ENCODE data around the gene DVL3. TPM values are rescaled to one million over a fixed set of nuclear protein-coding genes. Genes with fewer than 3 reads are reported as not detected.

DVL3 gene
- total and polyA plus RNA-seq, 10 of the 15 experiments (the other 5 are each of a cell fraction or from before 2014, with no cell fraction given): 2.2 to 39.7 (median 14.5) TPM

DNA sequence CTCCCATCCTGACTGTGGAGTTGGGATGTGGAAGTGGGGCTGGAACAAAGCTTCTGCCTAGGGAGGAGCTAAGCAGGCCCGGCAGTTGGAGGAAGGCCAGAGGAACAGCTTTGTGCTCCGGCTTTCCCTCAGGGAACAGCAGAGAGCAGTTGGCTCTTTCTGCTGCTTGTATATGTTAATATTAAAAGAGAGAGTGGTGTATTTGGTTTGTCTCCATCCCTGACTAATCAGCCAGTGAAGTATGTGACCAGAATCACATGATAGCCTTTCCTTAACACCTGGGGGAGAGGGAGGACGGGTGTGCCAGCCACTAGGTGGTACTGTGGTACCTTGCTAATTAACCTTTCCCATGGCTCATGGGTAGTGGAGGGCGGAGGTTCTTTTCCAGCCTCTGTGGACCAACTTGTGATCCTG, 10.1 kb upstream of the DVL3 start:
- DNase-seq (ENCODE audit: low read depth, low spot score): no peak
- H4K20me1 ChIP-seq (ENCODE audit: control insufficient read depth, insufficient read depth): no peaks in the 10 kb centered on the region
- H3K4me1 ChIP-seq (ENCODE audit: control insufficient read depth, insufficient read depth, low read length): no peaks in the 10 kb centered on the region; the same call in 1 of the 2 replicates
- H3K36me3 ChIP-seq (ENCODE audit: control insufficient read depth in 2 of 2, insufficient read depth in 2 of 2, low read length in 1 of 2): peaks cover 27 to 34% of the 10 kb centered on the region in 2 experiments
- 63% methylated on average over 4 of the region's 4 CpGs for whole genome bisulfite sequencing (ENCODE audit: insufficient coverage, insufficient replicate concordance, low lambda C conversion rate, missing lambda C conversion rate)
- ChIA-PET CTCF (interaction anchor here (0.6 to 2.0 kb wide), 8 partner anchors 11 to 743 kb away, joined by 3 to 8 read pairs (median 4); partner anchors contain the start of genes ABCC5, EEF1AKMT4 and EIF2B5), SMC1A (ENCODE audit: uncharacterized antibody, unreplicated experiment) (interaction anchor here (0.8 to 1.5 kb wide), 5 partner anchors 8 to 250 kb away, joined by 3 to 4 read pairs (median 3); partner anchors contain the start of gene ABCF3), POLR2A (no interaction called here), RAD21 (ENCODE audit: unreplicated experiment) (interaction anchor here (0.6 to 1.6 kb wide), 3 partner anchors 29 to 83 kb away, joined by 3 to 5 read pairs (median 3); no protein-coding TSS in a partner anchor)
- no peaks in the 10 kb centered on the region for H3K79me2 ChIP-seq (ENCODE audit: control insufficient read depth, insufficient read depth, low read length)
- TF ChIP-seq, protein P1, sequence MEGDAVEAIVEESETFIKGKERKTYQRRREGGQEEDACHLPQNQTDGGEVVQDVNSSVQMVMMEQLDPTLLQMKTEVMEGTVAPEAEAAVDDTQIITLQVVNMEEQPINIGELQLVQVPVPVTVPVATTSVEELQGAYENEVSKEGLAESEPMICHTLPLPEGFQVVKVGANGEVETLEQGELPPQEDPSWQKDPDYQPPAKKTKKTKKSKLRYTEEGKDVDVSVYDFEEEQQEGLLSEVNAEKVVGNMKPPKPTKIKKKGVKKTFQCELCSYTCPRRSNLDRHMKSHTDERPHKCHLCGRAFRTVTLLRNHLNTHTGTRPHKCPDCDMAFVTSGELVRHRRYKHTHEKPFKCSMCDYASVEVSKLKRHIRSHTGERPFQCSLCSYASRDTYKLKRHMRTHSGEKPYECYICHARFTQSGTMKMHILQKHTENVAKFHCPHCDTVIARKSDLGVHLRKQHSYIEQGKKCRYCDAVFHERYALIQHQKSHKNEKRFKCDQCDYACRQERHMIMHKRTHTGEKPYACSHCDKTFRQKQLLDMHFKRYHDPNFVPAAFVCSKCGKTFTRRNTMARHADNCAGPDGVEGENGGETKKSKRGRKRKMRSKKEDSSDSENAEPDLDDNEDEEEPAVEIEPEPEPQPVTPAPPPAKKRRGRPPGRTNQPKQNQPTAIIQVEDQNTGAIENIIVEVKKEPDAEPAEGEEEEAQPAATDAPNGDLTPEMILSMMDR (IDR thresholded peaks at IDR 0.05 in 2 of 3, conservative IDR thresholded peaks at IDR 0.05 in 1 of 3; ENCODE audit: control insufficient read depth in 2 of 3, extremely low read depth in 1 of 3, insufficient read depth in 1 of 3, low read depth in 3 of 3, low read length in 3 of 3): peak; percentile 35 to 56 (median 39); a peak in 4 of 6 replicates
- TF ChIP-seq RAD21 (IDR thresholded peaks at IDR 0.05; ENCODE audit: insufficient read depth, low read depth, low read length) (peak; percentile 40; the same call in 1 of the 2 replicates), ATF2 (IDR thresholded peaks at IDR 0.05; ENCODE audit: low read length) (no peak), ESRRA (IDR thresholded peaks at IDR 0.05; ENCODE audit: low read length) (no peak), KDM1A (IDR thresholded peaks at IDR 0.05; ENCODE audit: borderline replicate concordance) (no peak)
- no TSS peak for BruUV-seq (replicated peaks)
- H3K27ac ChIP-seq (ENCODE audit: control insufficient read depth, insufficient read depth): no peak overlapping the region
- H3K9ac ChIP-seq (ENCODE audit: control insufficient read depth, insufficient read depth, low read length): no peak overlapping the region
- no peak for FAIRE-seq
- no peaks in the 10 kb centered on the region for H3K9me3 ChIP-seq (replicated peaks; ENCODE audit: control insufficient read depth, insufficient read depth, low read length)
- H3K4me2 ChIP-seq (ENCODE audit: control insufficient read depth, insufficient read depth): no peak overlapping the region
- in situ Hi-C loops (cut with MboI): no loop called here
- ATAC-seq: peak; percentile 66
- H2AFZ ChIP-seq (ENCODE audit: control insufficient read depth, low read depth, low read length): no peak overlapping the region
- intact Hi-C loops (cut with micrococcal nuclease; ENCODE audit: unreplicated experiment): no loop called here
- no peaks in the 10 kb centered on the region for H3K27me3 ChIP-seq (replicated peaks in 1 of 2; ENCODE audit: control insufficient read depth in 2 of 2, insufficient read depth in 2 of 2, low read length in 1 of 2)
- no peak overlapping the region for H3K4me3 ChIP-seq
